A673 (cell line): ENCODE results near the gene MRM2.

ENCODE experiments used
- EZH2 ChIP-seq: fragments of 200-600 bp; sonication (generic); IDR thresholded peaks from 2 replicates; pipeline ENCODE4 v1.6.1; 2017; ENCODE audit warnings: borderline replicate concordance, low read depth, mild to moderate bottlenecking, mixed read lengths, antibody characterized with exemption, low read length; ENCODE audit not compliant: poor library complexity, severe bottlenecking
- TF ChIP-seq, protein P1 (sequence below): fragments of 300-800, 200-600 bp; sonication (generic); conservative IDR thresholded peaks from 2 replicates; pipeline ENCODE4 v1.5.1; 2017; ENCODE audit warnings: low read depth, mild to moderate bottlenecking, antibody characterized with exemption, low read length, moderate library complexity, mixed read lengths

DNA sequence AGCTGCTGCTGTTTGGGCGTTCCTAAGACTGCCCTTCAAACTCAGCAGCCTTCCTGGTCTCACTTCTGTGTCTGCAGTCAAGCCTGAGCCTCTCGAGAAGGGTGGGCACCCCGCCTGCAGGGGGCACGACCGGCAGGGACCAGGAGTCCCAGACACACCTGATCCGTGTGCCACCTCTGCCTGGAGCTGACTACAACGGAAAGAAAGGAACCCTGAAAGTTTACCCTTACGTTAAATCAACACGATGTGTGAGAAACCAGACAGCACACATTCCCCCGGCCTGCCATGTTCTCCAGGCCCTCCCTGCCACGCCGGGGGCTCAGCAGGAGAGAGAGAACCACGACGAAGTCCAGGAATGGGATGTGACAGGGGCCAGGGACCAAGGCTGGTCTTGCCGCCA is 14.3 kb downstream of the MRM2 start:
- TF ChIP-seq, protein P1, sequence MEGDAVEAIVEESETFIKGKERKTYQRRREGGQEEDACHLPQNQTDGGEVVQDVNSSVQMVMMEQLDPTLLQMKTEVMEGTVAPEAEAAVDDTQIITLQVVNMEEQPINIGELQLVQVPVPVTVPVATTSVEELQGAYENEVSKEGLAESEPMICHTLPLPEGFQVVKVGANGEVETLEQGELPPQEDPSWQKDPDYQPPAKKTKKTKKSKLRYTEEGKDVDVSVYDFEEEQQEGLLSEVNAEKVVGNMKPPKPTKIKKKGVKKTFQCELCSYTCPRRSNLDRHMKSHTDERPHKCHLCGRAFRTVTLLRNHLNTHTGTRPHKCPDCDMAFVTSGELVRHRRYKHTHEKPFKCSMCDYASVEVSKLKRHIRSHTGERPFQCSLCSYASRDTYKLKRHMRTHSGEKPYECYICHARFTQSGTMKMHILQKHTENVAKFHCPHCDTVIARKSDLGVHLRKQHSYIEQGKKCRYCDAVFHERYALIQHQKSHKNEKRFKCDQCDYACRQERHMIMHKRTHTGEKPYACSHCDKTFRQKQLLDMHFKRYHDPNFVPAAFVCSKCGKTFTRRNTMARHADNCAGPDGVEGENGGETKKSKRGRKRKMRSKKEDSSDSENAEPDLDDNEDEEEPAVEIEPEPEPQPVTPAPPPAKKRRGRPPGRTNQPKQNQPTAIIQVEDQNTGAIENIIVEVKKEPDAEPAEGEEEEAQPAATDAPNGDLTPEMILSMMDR = no peak
- no peak for TF ChIP-seq EZH2
